HepG2 (cell line): ENCODE results near the gene NPW. TPM values are rescaled to one million over a fixed set of nuclear protein-coding genes. Genes with fewer than 3 reads are reported as not detected.

Source experiments
- FOXC1 ChIP-seq: sonication (generic); formaldehyde crosslinking; IDR thresholded peaks from 2 replicates; pipeline ENCODE4 v1.8.0; 2022; ENCODE audit warnings: mild to moderate bottlenecking, missing genetic modification reagents, borderline replicate concordance
- HINFP ChIP-seq: sonication (generic); formaldehyde crosslinking; IDR thresholded peaks from 2 replicates; pipeline ENCODE4 v1.4.0; 2020; ENCODE audit warnings: low read depth, mild to moderate bottlenecking, missing genetic modification reagents
- ISL2 ChIP-seq: sonication (generic); formaldehyde crosslinking; IDR thresholded peaks from 2 replicates; pipeline ENCODE4 v1.5.0; 2020; ENCODE audit warnings: missing genetic modification reagents
- MEF2D ChIP-seq: sonication (generic); formaldehyde crosslinking; IDR thresholded peaks from 2 replicates; pipeline ENCODE4 v1.5.1; 2020; ENCODE audit warnings: mild to moderate bottlenecking, missing genetic modification reagents
- PBX2 ChIP-seq: IDR thresholded peaks from 2 replicates; pipeline ENCODE4 v1.6.1; 2016; ENCODE audit warnings: control low read depth
- PLSCR1 ChIP-seq: sonication (generic); formaldehyde crosslinking; IDR thresholded peaks from 2 replicates; pipeline ENCODE4 v1.5.0; 2020; ENCODE audit warnings: missing genetic modification reagents, mild to moderate bottlenecking, borderline replicate concordance
- RNF219 ChIP-seq: sonication (generic); formaldehyde crosslinking; IDR thresholded peaks from 2 replicates; pipeline ENCODE4 v1.5.0; 2020; ENCODE audit warnings: mild to moderate bottlenecking, missing genetic modification reagents
- SIX1 ChIP-seq: sonication (generic); formaldehyde crosslinking; IDR thresholded peaks from 2 replicates; pipeline ENCODE4 v1.4.0; 2020; ENCODE audit warnings: missing genetic modification reagents, borderline replicate concordance
- SNAPC4 ChIP-seq: sonication (generic); formaldehyde crosslinking; IDR thresholded peaks from 2 replicates; pipeline ENCODE4 v1.4.0; 2020; ENCODE audit warnings: mild to moderate bottlenecking, missing genetic modification reagents
- SPEN ChIP-seq: sonication (generic); formaldehyde crosslinking; IDR thresholded peaks from 2 replicates; pipeline ENCODE4 v1.5.1; 2020; ENCODE audit warnings: low read depth, mild to moderate bottlenecking, missing genetic modification reagents
- TFDP1 ChIP-seq: IDR thresholded peaks from 2 replicates; pipeline ENCODE4 v1.6.1; 2016; ENCODE audit warnings: missing compliant biosample characterization, missing genetic modification reagents, borderline replicate concordance
- YEATS2 ChIP-seq: sonication (generic); formaldehyde crosslinking; IDR thresholded peaks from 2 replicates; pipeline ENCODE4 v1.4.0; 2020; ENCODE audit warnings: missing genetic modification reagents, borderline replicate concordance
- ZFP41 ChIP-seq: sonication (generic); formaldehyde crosslinking; IDR thresholded peaks from 2 replicates; pipeline ENCODE4 v1.4.0; 2020; ENCODE audit warnings: mild to moderate bottlenecking, missing genetic modification reagents, borderline replicate concordance
- ZNF207 ChIP-seq: fragments of 450-650 bp; IDR thresholded peaks from 2 replicates; pipeline ENCODE4 v1.6.1; 2016; ENCODE audit warnings: antibody characterized with exemption, borderline replicate concordance
- ZNF775 ChIP-seq: sonication (generic); formaldehyde crosslinking; IDR thresholded peaks from 2 replicates; pipeline ENCODE4 v1.4.0; 2020; ENCODE audit warnings: missing genetic modification reagents, mild to moderate bottlenecking, moderate library complexity, borderline replicate concordance
- ZSCAN9 ChIP-seq: IDR thresholded peaks from 2 replicates; pipeline ENCODE4 v1.6.1; 2016; ENCODE audit warnings: borderline replicate concordance
- polyA plus RNA-seq, 8 experiments: library from polyadenylated mRNA; depleted of rRNA in 3 of 8; stranded (reverse) in 7 of 8; unstranded in 1 of 8; fragments of >200 nt; fragmentation: Illumina TruSeq in 4 of 8; extraction: Trizol in 4 of 8; gene quantifications; 2 replicates each; pipeline versions ENCODE4 v1.2.1 to v1.2.3, GENCODE V29; 2011 to 2016; ENCODE audit warnings: low read depth in 4 of 8, missing spikeins in 1 of 8, mixed read lengths in 1 of 8; ENCODE audit not compliant: insufficient read depth in 1 of 8
- total RNA-seq, 5 experiments: library from RNA; depleted of rRNA; stranded (reverse); fragments of >200 nt; fragmentation: Illumina TruSeq; extraction: Trizol; gene quantifications; 2 replicates each; pipeline ENCODE4 v1.2.3, GENCODE V29; 2016; ENCODE audit warnings: low read depth in 1 of 5

NPW gene
- total and polyA plus RNA-seq, 2 of the 13 experiments (the other 11 are each of a cell fraction or from before 2014, with no cell fraction given), result 0.24 to 0.97 TPM

GRCh38 chr16:2009791-2010510 lies 9.6 kb upstream of the NPW start, which contains the start of gene ZNF598 (continued):
- 0 out of 2 replicates have a peak, but pooled peaks have one; percentile 26 for TF ChIP-seq SNAPC4 (CRISPR knock-in tag)
- peak; percentile 83 for TF ChIP-seq YEATS2 (CRISPR knock-in tag)
- no peak for TF ChIP-seq ZNF775
- peak; percentile 33; the same call in 1 of the 2 replicates for TF ChIP-seq ISL2
- no peak for TF ChIP-seq ZFP41
- peak; percentile 92 for TF ChIP-seq SPEN (CRISPR knock-in tag)
- TF ChIP-seq PLSCR1 (CRISPR knock-in tag), result no peak
- TF ChIP-seq MEF2D (CRISPR knock-in tag), result peak; percentile 52
- TF ChIP-seq ZSCAN9 (CRISPR knock-in tag), result peak; percentile 39; the same call in 1 of the 2 replicates
- no peak for TF ChIP-seq RNF219 (CRISPR knock-in tag)
- no peak for TF ChIP-seq PBX2
- TF ChIP-seq ZNF207, result no peak
- peak; percentile 22; the same call in 1 of the 2 replicates for TF ChIP-seq SIX1 (CRISPR knock-in tag)
- TF ChIP-seq TFDP1 (CRISPR knock-in tag), result peak; percentile 31
- peak; percentile 64; the same call in 1 of the 2 replicates for TF ChIP-seq HINFP
- peak; percentile 62; the same call in 1 of the 2 replicates for TF ChIP-seq FOXC1 (CRISPR knock-in tag)
